Ureter (tissue), 1 donor: ENCODE data around the gene CDC14B. TPM values are rescaled to one million over a fixed set of nuclear protein-coding genes. Genes with fewer than 3 reads are reported as not detected.
"Not testable (repeated sequence)": the region's sequence is repeated elsewhere in the genome, so short reads cannot be mapped to it uniquely, and the experiment has no call there.

ENCODE experiments used
- DNase-seq: peaks from one replicate; pipeline ENCODE4 v3.0.0-alpha.2; 2020; ENCODE audit warnings: low spot score
- total RNA-seq: library from RNA; stranded (reverse); gene quantifications from one replicate; pipeline ENCODE4 v1.2.4, GENCODE V29; 2023
- donor health status: DM: yes; HTN: yes; CAD: no.

The CDC14B gene
- total RNA-seq, 1 donor from 2014 or later = 42.0 TPM

DNA sequence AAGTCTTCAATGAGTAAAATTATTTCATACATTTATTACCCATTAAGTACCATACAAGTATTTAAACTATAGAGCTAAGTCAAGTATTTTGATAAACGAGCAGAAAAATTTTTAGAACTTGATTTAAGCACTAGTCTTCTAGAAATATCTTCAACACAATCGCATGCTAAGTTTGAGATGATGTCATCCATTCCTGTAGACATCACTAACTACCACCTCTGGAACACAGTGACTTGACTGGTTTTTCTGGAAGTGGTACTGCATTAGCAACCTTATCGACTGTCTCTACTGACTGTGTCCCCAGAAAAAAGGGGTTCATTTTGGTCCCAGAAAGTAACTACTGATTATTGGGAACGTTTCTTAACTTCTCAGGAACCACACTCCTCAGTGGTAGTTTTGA, 69.0 kb downstream of the CDC14B start:
- DNase-seq = no peak

DNA sequence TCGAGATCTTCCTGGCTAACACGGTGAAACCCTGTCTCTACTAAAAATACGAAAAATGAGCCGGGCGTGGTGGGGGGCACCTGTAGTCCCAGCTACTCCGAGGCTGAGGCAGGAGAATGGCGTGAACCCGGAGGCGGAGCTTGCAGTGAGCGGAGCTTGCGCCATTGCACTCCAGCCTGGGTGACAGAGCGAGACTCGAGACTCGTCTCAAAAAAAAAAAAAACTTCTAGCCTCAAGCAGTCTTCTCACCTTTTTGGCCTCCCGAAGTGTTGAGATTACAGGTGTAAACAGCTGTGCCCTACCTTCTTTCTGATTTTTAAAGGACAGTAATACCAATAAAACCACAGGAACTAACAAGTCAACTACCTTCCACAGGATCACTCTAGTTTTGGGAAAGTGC, 76.5 kb downstream of the CDC14B start:
- DNase-seq = not testable (repeated sequence)

DNA sequence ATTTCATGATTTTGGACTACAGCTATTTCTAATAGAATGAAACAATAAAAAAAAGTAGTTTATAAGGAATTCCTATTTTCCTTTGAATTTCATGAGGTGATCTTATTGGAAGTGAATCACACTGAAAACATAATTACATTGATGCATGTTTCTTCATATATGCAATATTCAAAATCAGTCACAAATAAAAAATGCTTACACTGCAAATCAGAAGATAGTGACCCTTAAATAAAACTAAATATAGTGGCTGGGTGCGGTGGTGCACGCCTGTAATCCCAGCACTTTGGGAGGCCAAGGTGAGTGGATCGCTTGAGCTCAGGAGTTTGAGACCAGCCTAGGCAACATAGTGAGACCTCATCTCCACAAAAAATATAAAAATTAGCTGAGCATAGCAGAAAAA, 79.5 kb downstream of the CDC14B start:
- no peak for DNase-seq

DNA sequence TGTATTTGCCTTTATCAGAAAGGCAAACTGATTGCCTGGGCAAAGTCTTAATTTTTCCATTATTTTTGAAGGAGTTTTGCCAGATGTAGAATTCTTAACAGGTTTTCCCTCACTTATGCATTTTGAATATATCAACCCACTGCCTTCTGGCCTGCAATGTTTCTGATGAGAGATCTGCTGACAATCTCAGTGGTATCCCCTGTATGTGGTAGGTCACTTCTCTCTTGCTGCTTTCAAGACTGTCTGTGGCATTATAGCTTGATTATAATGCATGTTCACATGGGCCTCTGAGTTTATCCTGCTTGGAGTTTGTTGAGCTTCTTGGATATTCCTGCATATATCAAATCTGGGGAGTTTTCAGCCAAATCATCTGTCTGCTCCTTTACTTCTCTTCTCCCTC, 87.5 kb downstream of the CDC14B start:
- DNase-seq = no peak

DNA sequence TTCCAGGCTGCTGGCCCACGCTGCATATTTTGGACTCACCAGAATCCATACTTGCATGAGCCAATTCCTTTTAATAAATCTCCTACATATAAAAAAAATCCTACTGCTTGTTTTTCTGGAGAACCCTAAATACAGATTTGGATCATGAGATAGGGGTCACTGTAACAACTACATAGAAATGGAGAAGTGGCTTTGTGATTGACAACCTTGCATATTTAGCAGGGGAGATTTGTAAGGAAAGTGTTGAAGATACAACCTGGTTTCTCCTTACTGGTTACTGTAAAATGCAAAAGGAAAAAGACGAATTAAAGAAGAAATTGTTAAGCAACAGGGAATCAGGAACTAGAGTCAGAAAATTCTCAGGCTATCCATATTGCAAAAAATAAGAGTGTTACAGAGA, 94.9 kb downstream of the CDC14B start:
- no peak for DNase-seq

DNA sequence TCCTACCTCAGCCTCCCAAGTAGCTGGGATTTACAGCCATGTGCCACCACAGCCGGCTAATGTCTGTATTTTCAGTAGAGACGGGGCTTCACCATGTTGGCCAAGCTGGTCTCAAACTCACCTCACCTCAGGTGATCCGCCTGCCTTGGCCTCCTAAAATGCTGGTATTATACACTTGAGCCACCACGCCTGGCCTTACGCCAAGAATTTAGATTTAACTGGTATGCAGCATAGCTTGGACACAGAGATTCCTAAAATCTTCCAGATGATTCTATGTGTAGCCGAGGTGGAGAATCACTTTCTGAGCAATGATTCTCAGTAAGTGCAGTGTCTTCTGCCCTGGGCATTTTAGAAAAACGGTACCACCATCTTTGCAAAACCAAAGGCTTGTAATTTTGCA, 95.6 kb downstream of the CDC14B start:
- DNase-seq = no peak

DNA sequence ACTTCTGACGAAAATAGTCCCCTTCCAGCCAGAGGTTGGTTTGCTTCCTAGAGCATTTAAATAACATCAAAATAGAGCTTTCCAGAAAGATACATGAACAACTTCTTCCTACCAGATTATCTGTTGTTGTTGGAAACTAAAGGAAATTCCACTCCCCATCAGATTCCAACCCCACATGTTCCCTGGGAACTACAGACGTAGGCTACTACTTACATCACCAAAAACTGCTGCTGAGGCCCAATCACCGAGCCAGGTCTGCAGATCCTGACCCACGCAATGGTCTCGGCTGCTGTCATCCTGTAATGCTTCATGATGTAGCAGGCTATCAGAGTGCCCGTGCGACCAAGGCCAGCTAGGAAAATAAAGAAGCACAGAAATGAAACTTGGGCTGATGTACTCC, 96.3 kb downstream of the CDC14B start:
- peak; percentile 44 for DNase-seq

DNA sequence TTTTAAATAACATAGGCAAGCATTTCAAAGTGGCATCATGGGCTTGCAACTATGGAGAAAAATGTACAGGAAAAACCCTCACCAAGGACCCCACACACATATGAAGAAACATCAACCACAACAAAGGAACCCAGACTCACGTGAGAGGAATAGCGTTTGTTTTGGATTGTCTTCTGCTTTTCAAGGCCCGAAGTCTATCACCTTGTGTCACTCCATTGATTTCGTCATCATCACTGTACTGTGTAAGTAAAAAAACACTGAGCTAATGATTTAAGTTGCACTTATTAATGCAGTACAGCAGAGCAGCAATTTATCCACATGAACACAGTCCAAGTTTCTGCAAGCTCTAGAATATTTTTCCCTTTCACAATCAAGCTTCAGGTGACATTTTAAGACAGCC, 97.3 kb downstream of the CDC14B start:
- DNase-seq = no peak

DNA sequence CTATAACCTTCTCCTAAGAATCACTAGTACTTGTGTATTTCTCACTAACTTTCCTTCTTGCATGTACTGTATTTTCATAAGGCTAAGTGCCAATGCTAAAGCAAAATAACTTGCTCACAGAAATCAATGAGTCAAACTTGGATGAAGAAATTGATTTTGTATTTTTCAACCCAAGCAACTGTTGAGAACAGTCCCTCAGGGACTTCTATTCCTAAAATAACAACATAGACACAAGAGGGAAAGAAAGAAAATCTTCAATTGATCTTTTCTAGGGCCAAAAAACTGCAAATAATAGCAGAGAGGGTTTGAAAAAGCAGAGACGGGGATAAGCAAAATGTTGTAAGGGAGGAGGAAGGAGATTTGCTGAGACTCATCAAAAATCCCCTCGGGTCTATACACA, 99.9 kb downstream of the CDC14B start:
- DNase-seq = no peak

DNA sequence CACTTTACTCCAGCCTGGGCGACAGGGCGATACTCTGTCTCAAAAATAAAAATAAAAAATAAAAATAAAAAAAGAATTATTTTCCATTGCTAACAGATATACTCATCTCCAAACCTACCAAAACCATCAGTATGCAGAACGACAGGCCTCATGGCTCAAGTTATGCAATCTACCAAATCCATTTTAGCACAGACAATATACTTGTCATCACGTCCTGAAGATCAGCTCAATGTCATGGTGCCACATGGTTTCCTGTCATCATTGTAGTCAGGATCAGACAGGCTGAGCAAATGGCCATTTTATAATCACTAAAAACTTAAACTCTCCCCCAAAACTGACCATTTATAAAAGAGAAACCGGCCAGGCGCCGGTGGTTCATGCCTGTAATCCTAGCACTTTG, 100.5 kb downstream of the CDC14B start:
- no peak for DNase-seq

DNA sequence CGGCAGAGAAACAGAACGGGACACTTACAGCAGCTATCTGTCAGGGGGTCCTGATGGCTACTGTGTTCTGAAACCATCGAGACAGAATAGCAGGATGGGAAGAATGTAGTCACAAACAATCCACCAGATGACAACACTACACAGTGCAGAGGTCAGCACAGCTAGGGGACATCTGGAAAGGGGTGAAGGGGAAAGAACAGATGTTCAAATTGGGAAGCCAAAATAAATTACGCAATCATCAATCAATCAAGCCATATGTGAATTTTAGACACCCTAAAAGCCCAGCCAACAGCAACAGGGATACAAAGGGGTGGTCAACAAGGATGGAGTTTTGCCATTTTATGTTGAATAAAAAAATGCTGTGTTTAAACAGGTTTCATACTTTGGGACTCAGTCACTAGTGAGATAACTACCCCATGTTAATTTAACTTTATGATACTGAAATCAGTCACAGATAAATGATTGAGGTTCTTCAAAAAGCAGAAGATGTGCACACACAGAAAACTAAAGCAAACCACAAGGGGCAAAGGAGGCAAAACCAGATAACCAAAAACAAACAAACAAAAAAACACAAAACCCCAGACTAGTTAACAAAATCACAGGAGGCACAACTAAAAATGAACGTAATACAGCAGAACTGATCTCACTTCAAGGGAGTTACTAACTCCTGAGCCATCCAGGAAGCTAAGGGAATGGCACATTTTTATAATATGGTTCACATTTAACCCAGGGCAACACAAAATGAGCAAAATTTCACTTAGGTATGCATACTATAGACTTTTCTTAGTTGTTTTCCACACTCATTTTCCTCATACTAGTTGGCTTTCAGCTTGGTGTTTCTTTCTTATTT, 103.8 kb downstream of the CDC14B start:
- DNase-seq = no peak

DNA sequence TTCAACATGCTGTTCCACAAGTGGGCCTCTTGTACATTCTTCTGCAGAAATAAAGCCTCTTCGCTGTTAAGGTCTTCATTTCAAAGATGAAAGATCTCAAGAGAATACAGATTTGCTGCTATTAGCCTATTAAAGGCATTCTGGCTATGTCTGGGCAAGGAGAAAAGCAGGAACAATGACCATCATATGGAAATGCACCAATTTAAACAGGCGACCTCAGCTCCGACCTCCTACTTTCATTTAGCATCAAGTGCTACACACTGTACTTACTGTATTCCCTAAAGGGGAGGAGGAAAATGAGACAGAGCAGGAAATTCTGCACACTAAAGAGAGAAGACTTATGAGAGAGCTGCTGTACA, 104.9 kb downstream of the CDC14B start:
- no peak for DNase-seq

DNA sequence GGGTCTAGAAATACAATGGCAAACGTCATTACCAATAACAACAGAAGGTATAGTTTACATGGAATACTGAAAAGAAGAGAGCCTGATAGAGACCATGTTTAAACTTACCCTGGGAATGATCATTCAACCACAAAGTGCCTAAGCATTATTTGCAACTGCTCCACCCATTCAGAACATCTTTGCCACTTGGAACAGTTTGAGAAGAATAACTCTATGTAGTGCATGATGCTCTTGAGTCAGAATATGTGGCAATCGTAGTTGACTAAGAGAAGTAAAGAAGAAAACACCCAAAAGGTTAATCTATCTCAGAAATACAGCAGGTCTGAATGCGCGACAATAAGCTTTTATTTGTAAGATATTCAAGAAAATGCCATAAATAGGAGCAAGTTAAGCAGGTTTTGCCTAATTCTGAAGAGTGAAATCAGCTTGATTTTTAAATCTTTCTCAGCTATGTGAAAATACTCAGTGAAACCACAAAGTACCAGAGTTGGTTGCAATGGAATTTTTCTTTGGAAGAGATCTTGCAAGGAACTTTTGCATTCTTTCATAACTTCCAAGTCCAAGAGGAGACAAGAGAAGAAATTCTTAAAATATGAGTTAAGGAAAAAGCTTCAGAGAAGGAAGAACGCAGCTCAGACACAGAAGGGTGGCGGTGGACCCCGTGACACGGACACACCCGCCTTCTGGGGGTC, 105.4 kb downstream of the CDC14B start:
- no peak for DNase-seq

DNA sequence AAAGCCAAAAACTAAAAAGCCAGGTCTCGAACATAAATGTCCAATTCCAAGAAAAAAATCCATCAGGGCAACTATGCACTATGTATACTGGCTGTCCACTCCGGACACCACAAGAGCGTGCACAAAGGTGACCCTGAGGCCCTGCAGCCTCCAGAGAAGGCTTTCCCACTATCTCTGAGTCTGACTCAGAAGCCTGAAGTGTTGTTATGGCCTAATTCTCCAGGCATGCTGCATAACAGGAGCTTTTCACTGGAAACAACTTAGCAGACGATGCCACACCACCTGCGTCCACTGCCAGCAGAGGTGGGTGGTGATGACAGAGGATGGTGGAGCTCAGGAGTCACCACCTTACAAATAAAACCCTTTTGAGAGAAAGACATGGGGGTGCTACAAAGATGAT, 106.0 kb downstream of the CDC14B start:
- DNase-seq = no peak

DNA sequence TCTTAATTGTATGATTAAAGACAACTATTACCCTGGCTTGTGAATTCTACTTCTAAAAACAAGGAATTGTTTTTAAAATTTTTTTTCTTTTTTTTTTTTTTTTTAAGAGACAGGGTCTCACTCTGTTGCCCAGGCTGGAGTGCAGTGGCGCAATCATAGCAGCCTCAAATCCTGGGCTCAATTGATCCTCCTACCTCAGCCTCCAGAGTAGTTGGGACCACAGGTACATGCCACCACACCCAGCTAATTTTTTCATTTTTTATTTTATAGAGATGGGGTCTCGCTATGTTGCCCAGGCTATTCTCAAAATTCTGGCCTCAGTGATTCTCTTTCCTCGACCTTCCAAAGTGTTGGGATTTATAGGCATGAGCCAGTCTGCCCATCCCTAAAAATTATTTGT, 107.4 kb downstream of the CDC14B start:
- no peak for DNase-seq

DNA sequence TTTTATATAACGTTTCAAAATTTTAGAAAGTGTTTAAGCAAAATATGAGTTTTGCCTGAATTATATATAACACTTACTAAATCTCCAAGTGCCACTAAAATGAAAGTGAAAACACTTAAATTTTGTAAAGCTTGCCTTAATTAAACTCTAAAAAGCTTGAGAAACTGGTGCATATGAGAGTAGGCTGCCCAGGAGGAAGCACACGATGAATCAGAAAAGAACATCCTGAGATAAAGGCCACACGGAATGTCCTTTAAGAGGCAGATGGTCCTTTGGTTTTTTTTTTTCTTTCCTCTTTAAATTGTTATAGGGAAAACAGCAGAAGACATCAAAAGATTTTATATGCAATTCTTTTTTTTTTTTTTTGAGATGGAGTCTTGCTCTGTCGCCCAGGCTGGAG, 109.4 kb downstream of the CDC14B start:
- DNase-seq = no peak

DNA sequence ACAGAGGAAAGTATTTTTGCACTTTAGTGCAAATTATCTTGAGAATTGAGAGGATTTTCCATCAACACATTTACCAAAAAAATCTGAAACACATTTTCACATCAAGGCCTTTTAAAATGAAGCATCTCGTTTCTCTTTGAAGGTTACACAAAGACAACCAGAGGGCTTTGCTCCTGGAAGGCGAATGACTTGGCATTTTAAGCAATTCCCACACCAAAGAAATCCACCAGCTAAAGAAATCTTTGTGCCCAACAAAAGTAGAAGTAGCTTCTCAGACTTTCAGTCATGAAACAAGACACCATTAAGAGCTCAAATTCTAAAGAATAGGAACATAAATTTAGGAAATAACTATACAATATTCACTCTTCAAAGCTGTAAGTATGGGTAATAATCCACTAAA, 109.8 kb downstream of the CDC14B start:
- DNase-seq = no peak

DNA sequence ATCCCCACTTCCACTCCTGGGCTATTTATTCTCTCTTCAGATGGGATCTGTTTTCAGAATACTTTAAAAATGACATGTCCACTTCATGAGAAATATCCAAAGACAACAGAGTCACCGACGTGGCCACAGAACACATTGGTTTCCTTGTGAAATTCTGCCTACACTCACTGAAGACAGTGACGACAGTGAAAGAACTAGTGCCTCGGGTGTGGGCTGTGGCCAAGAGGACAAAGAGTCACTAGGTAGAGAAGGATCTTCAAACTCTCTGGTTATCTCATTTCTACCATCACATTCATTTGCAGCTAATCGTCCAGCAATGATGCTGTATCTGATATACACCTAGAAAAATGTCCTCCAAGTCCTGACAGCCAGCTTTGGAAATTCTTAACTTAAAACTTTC, 110.6 kb downstream of the CDC14B start:
- no peak for DNase-seq

DNA sequence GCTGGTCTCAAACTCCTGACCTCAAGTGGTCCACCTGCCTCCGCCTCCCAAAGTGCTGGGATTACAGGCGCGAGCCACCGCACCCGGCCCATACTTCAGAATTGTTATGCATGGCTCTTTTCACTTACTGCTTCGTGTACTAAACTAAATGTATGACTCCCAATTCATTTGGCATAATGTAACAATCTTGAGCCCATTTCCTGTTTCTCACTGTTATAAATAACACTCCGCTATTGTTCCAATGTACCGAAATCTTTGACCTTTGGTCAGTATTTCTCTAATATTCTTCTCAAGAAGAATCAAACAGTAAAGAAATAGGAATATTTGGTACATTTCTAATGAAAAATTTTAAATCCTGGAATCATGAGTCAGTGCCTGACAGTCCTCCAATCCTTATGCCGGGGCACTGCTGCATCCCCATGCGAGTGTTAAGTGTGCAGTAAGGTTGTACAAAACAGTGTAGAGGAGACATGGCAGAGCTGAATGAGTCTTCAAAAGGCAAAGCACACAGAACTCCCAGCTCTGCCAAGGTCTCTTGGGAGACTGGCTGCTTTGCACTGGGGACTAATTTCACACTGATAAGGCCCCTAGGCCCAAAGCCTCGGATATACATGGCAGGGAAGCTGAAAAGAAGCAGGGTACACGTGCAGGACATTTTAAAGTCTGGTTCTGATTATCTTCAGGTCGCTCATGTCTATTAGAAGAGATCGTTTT, 111.3 kb downstream of the CDC14B start:
- DNase-seq = no peak

DNA sequence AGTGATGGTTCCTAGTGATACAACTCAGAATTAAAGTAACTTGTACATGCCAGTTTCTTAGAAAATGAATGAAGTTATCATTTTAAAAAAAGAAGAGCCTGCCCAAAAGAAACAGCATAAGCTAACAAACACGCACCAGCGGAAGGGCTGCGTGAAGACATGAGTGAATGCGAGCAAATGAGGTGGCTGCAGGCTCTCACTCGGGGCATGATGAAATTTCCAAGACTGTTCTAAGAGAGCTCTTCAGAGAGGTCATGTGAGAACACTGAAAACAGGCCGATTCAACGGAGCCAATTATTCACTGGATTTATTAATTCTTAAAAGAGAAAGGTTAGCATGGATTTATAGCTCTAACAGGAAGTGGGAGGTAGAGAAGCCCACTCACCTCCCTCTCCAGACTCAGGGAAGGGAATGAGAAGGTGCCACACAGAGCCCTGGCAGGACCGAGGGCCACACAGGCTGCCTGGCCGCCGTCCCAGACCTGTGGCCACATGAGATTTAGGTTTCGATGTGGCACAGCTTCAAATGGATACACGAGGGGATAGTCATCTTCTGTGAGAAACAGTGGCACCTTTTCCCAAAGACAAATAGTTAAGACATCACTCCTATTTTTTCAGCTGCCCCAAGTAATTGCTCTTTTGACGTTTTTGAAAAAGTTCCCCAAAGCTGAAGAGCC, 114.2 kb downstream of the CDC14B start:
- no peak for DNase-seq

DNA sequence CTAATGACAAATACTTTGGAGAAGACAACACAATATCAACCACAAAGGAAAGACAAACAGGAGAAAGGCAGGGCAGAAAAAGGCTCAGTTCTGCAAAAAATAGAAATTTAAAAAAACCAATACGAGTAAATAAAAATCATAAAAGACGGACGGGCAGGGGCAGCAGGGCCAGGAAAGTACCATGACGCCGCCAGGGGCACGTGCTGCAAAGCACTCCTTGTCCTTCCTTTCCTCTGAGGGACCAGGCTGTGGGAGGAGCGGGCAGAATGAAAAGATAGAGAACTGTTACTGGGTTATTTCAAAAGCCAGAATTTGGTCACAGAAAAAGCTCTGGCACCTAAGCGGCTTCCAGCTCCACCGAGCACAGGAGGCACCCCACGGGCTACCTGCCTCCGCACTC, 115.7 kb downstream of the CDC14B start:
- no peak for DNase-seq

DNA sequence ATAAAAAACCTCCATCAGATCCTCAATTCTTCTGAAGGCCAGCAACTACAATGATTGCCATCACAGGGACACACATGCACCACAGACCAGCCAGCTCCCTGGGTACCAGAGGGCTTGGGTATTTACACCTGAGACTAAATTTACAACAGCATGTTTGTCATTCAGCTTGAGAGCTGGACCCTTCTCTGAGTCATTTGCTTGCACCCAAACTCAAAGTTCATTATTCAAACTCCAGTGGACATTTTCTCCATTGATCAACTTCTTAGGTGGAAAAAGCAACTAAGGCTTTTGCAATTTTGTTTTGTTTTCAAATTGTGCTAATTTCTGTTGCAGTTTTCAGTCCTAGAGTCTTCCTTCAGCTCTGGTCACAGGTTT, 116.3 kb downstream of the CDC14B start:
- not testable (repeated sequence) for DNase-seq
